ENCODE data around the gene MSN. TPM values are rescaled to one million over a fixed set of nuclear protein-coding genes. Genes with fewer than 3 reads are reported as not detected.

The MSN gene
- total RNA-seq, 1 donor from 2014 or later: 479 TPM

Other genes with a start within 250 kb of the MSN start
- gene LAS1L, start 132.9 kb upstream of the MSN start, total RNA-seq: 62.5 and 65.1 TPM in 2 replicates

Measured in activated T-helper 1 cell treated with anti-CD3 and anti-CD28 coated beads, Interleukin-12 subunit alpha, Interleukin-12 subunit beta, Interleukin-2, Interleukin-4 antibody, amounts not matched to agents 30 ng/mL and 10 ng/mL and 1 ng/mL, durations not matched to agents 14 hours and 24 hours and 36 hours (primary cell).